ENCODE results near the gene ZNF708.

DNA sequence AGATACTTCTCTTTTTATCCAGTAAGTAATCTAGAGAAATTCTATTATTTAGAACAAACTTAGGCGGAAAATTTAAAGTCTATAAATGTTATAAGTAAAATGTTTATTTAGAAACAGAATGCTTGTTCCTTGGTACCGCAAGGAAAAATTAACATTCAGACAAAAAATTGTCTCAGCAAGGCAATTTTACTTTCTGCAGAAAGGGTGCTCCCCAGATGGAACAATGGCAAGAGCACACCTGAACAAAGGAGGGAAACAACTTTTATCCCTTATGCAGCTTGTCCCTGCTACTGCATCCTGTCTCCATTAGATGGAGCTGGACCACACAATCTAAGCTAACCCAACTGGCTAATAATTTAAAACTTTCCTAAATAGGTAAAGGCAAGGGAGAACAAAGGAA lies 6.5 kb upstream of the ZNF708 start:
- TF ChIP-seq FOXK2 (IDR thresholded peaks at IDR 0.05) (no peak), ELF4 (IDR thresholded peaks at IDR 0.05) (no peak), FOXA1 (IDR thresholded peaks at IDR 0.05) (no peak), FOXM1 (IDR thresholded peaks at IDR 0.05; ENCODE audit: borderline replicate concordance) (no peak), SP1 (IDR thresholded peaks at IDR 0.05) (no peak), TARDBP (IDR thresholded peaks at IDR 0.05) (no peak)
